BJ (cell line): ENCODE results near the gene BTRC. TPM values are rescaled to one million over a fixed set of nuclear protein-coding genes. Genes with fewer than 3 reads are reported as not detected.
"Not testable (repeated sequence)": the region's sequence is repeated elsewhere in the genome, so short reads cannot be mapped to it uniquely, and the experiment has no call there.

Source experiments
- CTCF ChIA-PET: fragments of 350-600 bp; formaldehyde crosslinking; extraction: SDS; loops from one replicate; lab custom pipeline; 2021; ENCODE audit warnings: antibody characterized with exemption, inconsistent platforms; lab: Yijun Ruan, JAX
- POLR2A ChIA-PET: fragments of 300-600 bp; sonication (Branson Sonifier 250); formaldehyde crosslinking; extraction: SDS; loops from one replicate; lab custom pipeline; 2021; ENCODE audit warnings: antibody characterized with exemption; lab: Charles Lee
- DNase-seq: peaks from one replicate; pipeline ENCODE4 v3.0.0-alpha.2; 2011; ENCODE audit warnings: low read depth
- H3K27me3 ChIP-seq: 2 replicates; pipeline ENCODE4 v1.6.0; 2011; ENCODE audit warnings: low read length; ENCODE audit not compliant: control insufficient read depth, insufficient read depth
- H3K36me3 ChIP-seq: 2 replicates; pipeline ENCODE4 v1.5.1; 2011; ENCODE audit warnings: low read length; ENCODE audit not compliant: control insufficient read depth, insufficient read depth
- H3K4me3 ChIP-seq: 2 replicates; pipeline ENCODE4 v1.5.1; 2011; ENCODE audit warnings: low read depth, mild to moderate bottlenecking, control low read depth, low read length
- CTCF ChIP-seq: IDR thresholded peaks from 2 replicates; pipeline ENCODE4 v1.5.1; 2011; ENCODE audit warnings: low read depth, mild to moderate bottlenecking, control low read depth, inconsistent platforms, low read length, moderate library complexity; ENCODE audit not compliant: insufficient read depth
- polyA plus RNA-seq: library from polyadenylated mRNA; depleted of rRNA; stranded (reverse); fragments of >200 nt; gene quantifications from 2 replicates; pipeline ENCODE4 v1.2.3, GENCODE V29; 2011

The BTRC gene
- polyA plus RNA-seq, 1 experiment = 9.1 TPM

- CTCF ChIA-PET = no interaction called here
- POLR2A ChIA-PET = no interaction called here
- no peak for DNase-seq
- Histone ChIP-seq H3K27me3 (peaks cover 17% of the 10 kb centered on the region), H3K4me3 (no peak overlapping the region), H3K36me3 (no peaks in the 10 kb centered on the region)
- no peak for TF ChIP-seq CTCF
Measured at GRCh38 chr10:101322266-101323108, 31.5 kb upstream of the BTRC start.

GRCh38 chr10:101323495-101323894 lies 30.5 kb upstream of the BTRC start:
- peaks cover 14% of the 10 kb centered on the region for H3K27me3 ChIP-seq
- CTCF ChIA-PET = no interaction called here

GRCh38 chr10:101327454-101327853 lies 26.5 kb upstream of the BTRC start:
- CTCF ChIA-PET, H3K36me3 ChIP-seq, DNase-seq, POLR2A ChIA-PET, H3K4me3 ChIP-seq: not testable (repeated sequence)
- peaks cover 16% of the 10 kb centered on the region for H3K27me3 ChIP-seq

More at GRCh38 chr10:101323495-101323894, 30.5 kb upstream of the BTRC start:
- no peak for DNase-seq
- H3K4me3 ChIP-seq = no peak overlapping the region
- H3K36me3 ChIP-seq = no peaks in the 10 kb centered on the region
- POLR2A ChIA-PET = no interaction called here
- no peak for TF ChIP-seq CTCF

- peaks cover 15% of the 10 kb centered on the region for H3K27me3 ChIP-seq
- no peak for DNase-seq
- ChIA-PET CTCF (no interaction called here), POLR2A (no interaction called here)
- TF ChIP-seq CTCF = no peak
- H3K36me3 ChIP-seq = no peaks in the 10 kb centered on the region
- no peak overlapping the region for H3K4me3 ChIP-seq
Measured at GRCh38 chr10:101329341-101330032, 24.5 kb upstream of the BTRC start.

- CTCF ChIA-PET = interaction anchor here (0.9 to 1.8 kb wide), 2 partner anchors 10 to 25 kb away, joined by 3 to 5 read pairs; no protein-coding TSS in a partner anchor
- DNase-seq = no peak
- no peak for TF ChIP-seq CTCF
- POLR2A ChIA-PET = no interaction called here
- Histone ChIP-seq H3K27me3 (peaks cover 14% of the 10 kb centered on the region), H3K4me3 (no peak overlapping the region), H3K36me3 (no peaks in the 10 kb centered on the region)
Measured at GRCh38 chr10:101330231-101330630, 23.7 kb upstream of the BTRC start.
